Measurements from ENCODE around the gene SLC17A4. TPM values are rescaled to one million over a fixed set of nuclear protein-coding genes. Genes with fewer than 3 reads are reported as not detected.
"Not testable (repeated sequence)": the region's sequence is repeated elsewhere in the genome, so short reads cannot be mapped to it uniquely, and the experiment has no call there.

SLC17A4 gene
- total and polyA plus RNA-seq, 7 donors: not detected

DNA sequence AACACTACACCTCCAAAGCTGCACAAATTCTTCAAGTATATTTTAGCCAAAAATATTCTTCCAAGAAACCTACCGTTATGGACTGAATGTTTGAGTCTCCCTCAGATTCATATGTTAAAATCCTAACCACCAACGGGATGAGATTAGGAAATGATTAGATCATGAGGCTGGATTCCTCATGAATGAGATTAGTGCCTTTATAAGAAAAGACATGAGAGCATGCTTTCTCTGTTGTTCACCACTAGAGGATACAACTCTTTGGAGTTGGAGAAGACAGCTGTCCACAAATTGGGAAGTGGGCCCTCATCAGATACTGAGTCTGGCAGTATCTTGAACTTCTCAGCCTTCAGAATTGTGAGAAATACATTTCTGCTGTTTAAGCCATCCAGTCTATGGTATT, 7.1 kb upstream of the SLC17A4 start:
- Histone ChIP-seq H3K27me3 (ENCODE audit: insufficient read depth in 3 of 3, low read length in 2 of 3) (no peaks in the 10 kb centered on the region), H3K9me3 (no peaks in the 10 kb centered on the region), H3K27ac (no peak overlapping the region), H3K4me1 (no peaks in the 10 kb centered on the region), H3K36me3 (ENCODE audit: insufficient read depth in 1 of 2, low read depth in 1 of 2) (no peaks in the 10 kb centered on the region), H3K4me3 (no peak overlapping the region)
- TF ChIP-seq, protein P1, sequence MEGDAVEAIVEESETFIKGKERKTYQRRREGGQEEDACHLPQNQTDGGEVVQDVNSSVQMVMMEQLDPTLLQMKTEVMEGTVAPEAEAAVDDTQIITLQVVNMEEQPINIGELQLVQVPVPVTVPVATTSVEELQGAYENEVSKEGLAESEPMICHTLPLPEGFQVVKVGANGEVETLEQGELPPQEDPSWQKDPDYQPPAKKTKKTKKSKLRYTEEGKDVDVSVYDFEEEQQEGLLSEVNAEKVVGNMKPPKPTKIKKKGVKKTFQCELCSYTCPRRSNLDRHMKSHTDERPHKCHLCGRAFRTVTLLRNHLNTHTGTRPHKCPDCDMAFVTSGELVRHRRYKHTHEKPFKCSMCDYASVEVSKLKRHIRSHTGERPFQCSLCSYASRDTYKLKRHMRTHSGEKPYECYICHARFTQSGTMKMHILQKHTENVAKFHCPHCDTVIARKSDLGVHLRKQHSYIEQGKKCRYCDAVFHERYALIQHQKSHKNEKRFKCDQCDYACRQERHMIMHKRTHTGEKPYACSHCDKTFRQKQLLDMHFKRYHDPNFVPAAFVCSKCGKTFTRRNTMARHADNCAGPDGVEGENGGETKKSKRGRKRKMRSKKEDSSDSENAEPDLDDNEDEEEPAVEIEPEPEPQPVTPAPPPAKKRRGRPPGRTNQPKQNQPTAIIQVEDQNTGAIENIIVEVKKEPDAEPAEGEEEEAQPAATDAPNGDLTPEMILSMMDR (IDR thresholded peaks at IDR 0.05): no peak
- WGBS, 3 donors: 85 to 93% (median 88%) methylated on average over 2 of the region's 2 CpGs
- ATAC-seq (no peak), DNase-seq (no peak)
- intact Hi-C loops (cut with DNase I): no loop called here

DNA sequence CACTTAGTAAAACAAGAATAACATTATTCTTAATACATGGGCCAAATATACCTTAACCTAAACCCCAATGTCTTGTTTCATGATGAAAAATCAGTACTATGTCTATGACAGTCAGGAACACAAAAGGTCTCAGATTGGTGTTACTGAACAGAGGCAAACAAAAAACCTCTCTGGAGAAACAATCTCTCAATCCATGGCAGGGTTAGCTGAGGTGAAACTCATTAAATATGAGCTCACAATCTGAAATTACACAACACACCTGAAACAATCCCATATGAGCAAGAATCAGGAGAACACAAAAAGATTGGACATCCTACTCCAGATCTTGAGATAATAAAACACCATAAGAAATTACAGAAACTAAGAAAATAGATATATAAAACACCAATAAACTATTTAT, 6.5 kb upstream of the SLC17A4 start:
- H3K27me3 ChIP-seq (ENCODE audit: insufficient read depth in 3 of 3, low read length in 2 of 3): no peaks in the 10 kb centered on the region
- H3K4me1 ChIP-seq: no peaks in the 10 kb centered on the region
- H3K9me3 ChIP-seq: no peaks in the 10 kb centered on the region
- intact Hi-C loops (cut with DNase I): no loop called here
- ATAC-seq (no peak), DNase-seq (no peak)
- H3K36me3 ChIP-seq (ENCODE audit: insufficient read depth in 1 of 2, low read depth in 1 of 2): no peaks in the 10 kb centered on the region
- no peak overlapping the region for H3K27ac ChIP-seq
- TF ChIP-seq, protein P1 (IDR thresholded peaks at IDR 0.05): no peak
- H3K4me3 ChIP-seq: no peak overlapping the region

DNA sequence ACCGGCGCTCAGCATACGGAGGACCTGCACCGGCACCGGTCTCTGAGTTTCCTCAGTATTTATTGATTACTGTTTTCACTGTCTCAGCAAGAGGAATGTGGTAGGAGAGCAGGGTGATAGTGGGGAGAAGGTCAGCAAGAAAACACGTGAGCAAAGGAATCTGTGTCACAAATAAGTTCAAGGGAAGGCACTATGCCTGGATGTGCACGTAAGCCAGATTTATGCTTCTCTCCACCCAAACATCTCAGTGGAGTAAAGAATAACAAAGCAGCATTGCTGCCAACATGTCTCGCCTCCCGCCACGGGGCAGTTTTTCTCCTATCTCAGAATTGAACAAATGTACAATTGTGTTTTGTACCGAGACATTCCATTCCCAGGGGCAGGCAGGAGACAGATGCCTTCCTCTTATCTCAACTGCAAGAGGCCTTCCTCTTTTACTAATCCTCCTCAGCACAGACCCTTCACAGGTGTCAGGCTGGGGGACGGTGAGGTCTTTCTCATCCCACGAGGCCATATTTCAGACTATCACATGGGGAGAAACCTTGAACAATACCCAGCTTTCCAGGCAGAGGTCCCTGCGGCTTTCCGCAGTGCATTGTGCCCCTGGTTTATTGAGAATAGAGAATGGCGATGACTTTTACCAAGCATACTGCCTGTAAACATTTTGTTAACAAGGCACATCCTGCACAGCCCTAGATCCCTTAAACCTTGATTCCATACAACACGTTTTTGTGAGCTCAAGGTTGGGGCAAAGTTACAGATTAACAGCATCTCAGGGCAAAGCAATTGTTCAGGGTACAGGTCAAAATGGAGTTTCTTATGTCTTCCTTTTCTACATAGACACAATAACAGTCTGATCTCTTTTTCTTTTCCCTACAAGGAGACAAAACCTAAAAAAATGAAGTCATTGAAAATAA, 5.7 kb upstream of the SLC17A4 start:
- H3K4me3 ChIP-seq; DNase-seq; H3K27me3 ChIP-seq (ENCODE audit: insufficient read depth in 3 of 3, low read length in 2 of 3); H3K9me3 ChIP-seq; H3K27ac ChIP-seq; ATAC-seq; H3K36me3 ChIP-seq (ENCODE audit: insufficient read depth in 1 of 2, low read depth in 1 of 2); H3K4me1 ChIP-seq; intact Hi-C loops (cut with DNase I): not testable (repeated sequence)
- 57 to 75% (median 74%) methylated on average over 17 of the region's 17 CpGs for whole genome bisulfite sequencing, 3 donors

DNA sequence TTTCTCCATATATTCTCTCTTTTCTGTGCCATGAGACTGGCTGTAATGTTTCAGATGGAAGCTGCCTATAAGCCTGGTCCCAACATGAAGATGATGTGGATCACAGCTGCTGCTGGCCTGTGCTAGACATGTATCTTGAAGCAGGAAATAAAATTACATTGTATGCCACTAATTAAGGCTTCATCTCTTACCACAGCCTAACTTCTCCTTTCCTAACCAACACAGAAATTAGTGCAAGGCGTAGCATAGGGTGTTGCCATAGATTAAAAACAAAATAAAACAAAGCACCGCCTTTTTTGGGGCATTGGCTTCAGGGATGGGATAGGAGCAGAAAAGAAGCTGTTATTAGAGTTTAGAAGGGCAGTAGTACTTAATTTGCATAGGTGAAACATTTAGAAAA, 4.7 kb upstream of the SLC17A4 start:
- H3K27ac ChIP-seq: no peak overlapping the region
- no peaks in the 10 kb centered on the region for H3K4me1 ChIP-seq
- no peaks in the 10 kb centered on the region for H3K9me3 ChIP-seq
- no peak for DNase-seq
- ATAC-seq: no peak
- H3K4me3 ChIP-seq: no peak overlapping the region
- WGBS, 3 donors: 56 to 88% (median 63%) methylated on average over 2 of the region's 2 CpGs
- TF ChIP-seq, protein P1 (IDR thresholded peaks at IDR 0.05): no peak
- no peaks in the 10 kb centered on the region for H3K36me3 ChIP-seq (ENCODE audit: insufficient read depth in 1 of 2, low read depth in 1 of 2)
- H3K27me3 ChIP-seq (ENCODE audit: insufficient read depth in 3 of 3, low read length in 2 of 3): no peaks in the 10 kb centered on the region
- intact Hi-C loops (cut with DNase I): no loop called here

DNA sequence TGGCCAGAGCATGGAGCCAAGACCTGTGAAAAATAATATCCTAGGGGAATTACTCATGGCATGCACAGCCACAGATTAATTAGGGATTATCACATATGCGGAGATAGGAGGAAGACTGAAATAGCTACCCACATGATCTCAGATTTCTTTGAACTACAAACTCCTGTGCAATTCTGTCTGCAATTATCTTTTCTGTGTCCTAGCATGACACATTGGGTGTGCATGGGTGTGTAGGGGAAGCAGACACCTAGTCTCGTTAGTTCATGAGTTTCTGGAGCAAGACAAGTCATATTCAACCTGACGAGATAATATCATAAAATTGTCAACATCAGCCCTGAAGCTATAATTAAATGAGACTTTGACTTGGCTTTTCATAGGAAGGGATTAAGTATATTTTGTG, 3.6 kb upstream of the SLC17A4 start:
- ATAC-seq (no peak), DNase-seq (no peak)
- WGBS, 3 donors: 29 to 42% (median 33%) methylated on average over 3 of the region's 3 CpGs
- H3K4me3 ChIP-seq: no peak overlapping the region
- no peaks in the 10 kb centered on the region for H3K9me3 ChIP-seq
- TF ChIP-seq, protein P1 (IDR thresholded peaks at IDR 0.05): no peak
- H3K4me1 ChIP-seq: no peaks in the 10 kb centered on the region
- H3K27me3 ChIP-seq (ENCODE audit: insufficient read depth in 3 of 3, low read length in 2 of 3): no peaks in the 10 kb centered on the region
- H3K36me3 ChIP-seq (ENCODE audit: insufficient read depth in 1 of 2, low read depth in 1 of 2): no peaks in the 10 kb centered on the region
- intact Hi-C loops (cut with DNase I): no loop called here
- H3K27ac ChIP-seq: no peak overlapping the region
